ENCODE results near the gene ZDHHC8.

The ZDHHC8 gene

GRCh38 chr22:20121856-20122415 lies 9.7 kb upstream of the ZDHHC8 start:
- no peak for DNase-seq (ENCODE audit: low read depth)
- no peak for TF ChIP-seq CTCF (conservative IDR thresholded peaks at IDR 0.05; ENCODE audit: control insufficient read depth, insufficient read depth, low read depth, low read length)
- H3K4me3 ChIP-seq (ENCODE audit: control insufficient read depth, low read depth, low read length): no peak overlapping the region

- DNase-seq (ENCODE audit: low read depth): no peak
- no peak for TF ChIP-seq CTCF (conservative IDR thresholded peaks at IDR 0.05; ENCODE audit: control insufficient read depth, insufficient read depth, low read depth, low read length)
Observed at GRCh38 chr22:20123366-20124082, 8.1 kb upstream of the ZDHHC8 start.

GRCh38 chr22:20124083-20124787 lies 7.4 kb upstream of the ZDHHC8 start:
- no peak for TF ChIP-seq CTCF (conservative IDR thresholded peaks at IDR 0.05; ENCODE audit: control insufficient read depth, insufficient read depth, low read depth, low read length)
- no peak overlapping the region for H3K4me3 ChIP-seq (ENCODE audit: control insufficient read depth, low read depth, low read length)
- DNase-seq (ENCODE audit: low read depth): no peak

More at GRCh38 chr22:20123366-20124082, 8.1 kb upstream of the ZDHHC8 start:
- H3K4me3 ChIP-seq (ENCODE audit: control insufficient read depth, low read depth, low read length): no peak overlapping the region

GRCh38 chr22:20125201-20126174 lies 6.1 kb upstream of the ZDHHC8 start:
- no peak for TF ChIP-seq CTCF (conservative IDR thresholded peaks at IDR 0.05; ENCODE audit: control insufficient read depth, insufficient read depth, low read depth, low read length)
- H3K4me3 ChIP-seq (ENCODE audit: control insufficient read depth, low read depth, low read length): no peak overlapping the region
- DNase-seq (ENCODE audit: low read depth): no peak

GRCh38 chr22:20126284-20127029 lies 5.1 kb upstream of the ZDHHC8 start:
- no peak for TF ChIP-seq CTCF (conservative IDR thresholded peaks at IDR 0.05; ENCODE audit: control insufficient read depth, insufficient read depth, low read depth, low read length)
- no peak for DNase-seq (ENCODE audit: low read depth)
- H3K4me3 ChIP-seq (ENCODE audit: control insufficient read depth, low read depth, low read length): no peak overlapping the region
